GM12878 (cell line): ENCODE measurements around the gene CACNA2D2. TPM values are rescaled to one million over a fixed set of nuclear protein-coding genes. Genes with fewer than 3 reads are reported as not detected.

ENCODE experiments used
- ATF7 ChIP-seq: fragments of 450-650 bp; IDR thresholded peaks from 2 replicates; pipeline ENCODE4 v1.6.1; 2016; ENCODE audit warnings: low read depth, mild to moderate bottlenecking
- BCL11A ChIP-seq: IDR thresholded peaks from 2 replicates; pipeline ENCODE4 v1.6.1; 2011; ENCODE audit warnings: low read depth, low read length
- CBX3 ChIP-seq: fragments of 200-600 bp; sonication (generic); IDR thresholded peaks from 2 replicates; pipeline ENCODE4 v1.6.1; 2016; ENCODE audit warnings: low read depth, borderline replicate concordance
- CHD2 ChIP-seq: IDR thresholded peaks from 2 replicates; pipeline ENCODE4 v1.6.1; 2011; ENCODE audit warnings: low read depth, low read length, improper control_type of control experiment, borderline replicate concordance
- CUX1 ChIP-seq: IDR thresholded peaks from 2 replicates; pipeline ENCODE4 v1.6.1; 2012; ENCODE audit warnings: improper control_type of control experiment, low read depth, low read length; ENCODE audit not compliant: insufficient replicate concordance
- HCFC1 ChIP-seq: fragments of 150-350 bp; IDR thresholded peaks from 2 replicates; pipeline ENCODE4 v1.6.1; 2014; ENCODE audit warnings: low read length
- IKZF2 ChIP-seq, 2 experiments: fragments of 450-650 bp; IDR thresholded peaks; 2 replicates each; pipeline ENCODE4 v1.6.1; 2017; ENCODE audit warnings: mild to moderate bottlenecking in 2 of 2, moderate library complexity in 2 of 2
- MEF2A ChIP-seq: IDR thresholded peaks from 2 replicates; pipeline ENCODE4 v1.6.1; 2011; ENCODE audit warnings: low read depth, mild to moderate bottlenecking, low read length, moderate library complexity; ENCODE audit not compliant: insufficient read depth
- MTA3 ChIP-seq: IDR thresholded peaks from 2 replicates; pipeline ENCODE4 v1.6.1; 2012; ENCODE audit warnings: low read length, inconsistent platforms, borderline replicate concordance
- NR2C1 ChIP-seq: fragments of 450-650 bp; IDR thresholded peaks from 2 replicates; pipeline ENCODE4 v1.6.1; 2017; ENCODE audit warnings: antibody characterized with exemption, mild to moderate bottlenecking, moderate library complexity
- RAD21 ChIP-seq: IDR thresholded peaks from 2 replicates; pipeline ENCODE4 v1.6.1; 2011; ENCODE audit warnings: mild to moderate bottlenecking, low read depth, low read length, moderate library complexity; ENCODE audit not compliant: insufficient read depth
- SMARCA5 ChIP-seq: fragments of 450-650 bp; IDR thresholded peaks from 2 replicates; pipeline ENCODE4 v1.6.1; 2017; ENCODE audit warnings: mild to moderate bottlenecking
- ZNF274 ChIP-seq: IDR thresholded peaks from one replicate; pipeline ENCODE4 v1.8.0; 2011; ENCODE audit not compliant: insufficient read length, insufficient read depth
- polyA plus RNA-seq, 11 experiments: library from polyadenylated mRNA; depleted of rRNA in 4 of 11; unstranded in 6 of 11; stranded (reverse) in 5 of 11; fragments of >200 nt; fragmentation: Nextera tagmentation in 4 of 11; fragmentation: Illumina TruSeq in 1 of 11; extraction: Ambion mirVana in 4 of 11; extraction: Trizol in 1 of 11; gene quantifications; 1 replicate in 1 of 11; 2 replicates in 10 of 11; pipeline versions ENCODE4 v1.2.1 to v1.2.3, GENCODE V29; 2011 to 2016; ENCODE audit warnings: inconsistent platforms in 2 of 11, missing spikeins in 2 of 11, low read depth in 1 of 11
- total RNA-seq, 4 experiments: library from RNA; depleted of rRNA in 3 of 4; stranded (reverse); fragments of >200 nt in 3 of 4; fragmentation: Illumina TruSeq in 1 of 4; extraction: Trizol in 1 of 4; gene quantifications; 2 replicates each; pipeline versions ENCODE4 v1.2.1 to v1.2.3, GENCODE V29; 2013 to 2021
- TF ChIP-seq, protein P1 (sequence below): IDR thresholded peaks from 2 replicates; pipeline ENCODE4 v1.6.1; 2011; ENCODE audit warnings: mild to moderate bottlenecking, low read depth, low read length, moderate library complexity; ENCODE audit not compliant: insufficient replicate concordance
- TF ChIP-seq, protein P2 (sequence below): fragments of 150-350 bp; IDR thresholded peaks from 2 replicates; pipeline ENCODE4 v1.6.1; 2016; ENCODE audit warnings: low read depth, low read length
- TF ChIP-seq, protein P3 (sequence below): fragments of 450-650 bp; formaldehyde crosslinking; IDR thresholded peaks from 2 replicates; pipeline ENCODE4 v1.4.0; 2022; ENCODE audit warnings: mild to moderate bottlenecking, moderate library complexity

CACNA2D2 gene
- total and polyA plus RNA-seq, 10 of the 15 experiments (the other 5 are each of a cell fraction or from before 2014, with no cell fraction given): 0.03 to 0.07 TPM; not detected in 8

DNA sequence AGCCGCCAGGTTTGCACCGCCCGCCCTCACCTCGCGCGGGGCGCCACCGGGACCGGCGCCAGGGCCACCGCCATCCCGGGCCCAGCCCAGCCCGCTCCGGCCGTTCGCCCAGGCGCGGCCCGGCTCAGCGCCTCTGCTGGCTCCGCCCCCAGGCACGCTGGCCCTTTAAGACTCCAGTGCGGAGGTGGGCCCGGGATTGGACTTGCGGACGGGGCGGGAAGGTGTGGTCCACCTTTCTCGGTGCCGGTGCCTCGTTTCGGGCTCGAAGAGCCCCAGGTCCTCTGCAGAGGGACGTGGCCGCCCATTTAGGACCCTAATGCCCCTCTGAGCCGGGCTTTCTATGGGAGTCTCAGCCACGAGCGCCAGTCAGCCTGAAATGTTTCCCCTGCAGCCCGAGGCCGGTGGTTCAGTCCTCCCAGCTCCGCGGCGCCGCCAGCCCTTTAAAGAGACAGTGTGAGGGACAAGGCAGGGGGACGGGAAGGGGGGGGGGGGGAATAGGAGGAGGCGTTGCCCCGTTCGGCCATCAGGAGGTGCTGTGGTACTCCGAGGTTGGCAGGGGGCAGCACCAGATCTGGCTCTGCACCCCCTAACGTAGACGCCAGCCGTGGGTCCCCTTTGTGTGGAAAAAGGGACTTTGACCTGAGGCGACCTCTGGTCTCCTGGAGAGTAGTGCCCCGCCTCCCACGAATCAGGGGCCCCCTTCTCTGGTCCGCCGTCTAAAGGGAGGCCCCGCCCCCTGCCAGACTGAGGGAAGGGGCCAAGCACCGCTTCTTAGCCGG, 181.9 kb downstream of the CACNA2D2 start (continued):
- TF ChIP-seq CUX1: no peak
- TF ChIP-seq, protein P1, sequence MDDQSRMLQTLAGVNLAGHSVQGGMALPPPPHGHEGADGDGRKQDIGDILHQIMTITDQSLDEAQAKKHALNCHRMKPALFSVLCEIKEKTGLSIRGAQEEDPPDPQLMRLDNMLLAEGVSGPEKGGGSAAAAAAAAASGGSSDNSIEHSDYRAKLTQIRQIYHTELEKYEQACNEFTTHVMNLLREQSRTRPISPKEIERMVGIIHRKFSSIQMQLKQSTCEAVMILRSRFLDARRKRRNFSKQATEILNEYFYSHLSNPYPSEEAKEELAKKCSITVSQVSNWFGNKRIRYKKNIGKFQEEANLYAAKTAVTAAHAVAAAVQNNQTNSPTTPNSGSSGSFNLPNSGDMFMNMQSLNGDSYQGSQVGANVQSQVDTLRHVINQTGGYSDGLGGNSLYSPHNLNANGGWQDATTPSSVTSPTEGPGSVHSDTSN: no peak
- TF ChIP-seq HCFC1: peak; percentile 36; the same call in 1 of the 2 replicates
- TF ChIP-seq BCL11A: no peak
- no peak for TF ChIP-seq MTA3
- no peak for TF ChIP-seq ZNF274
- TF ChIP-seq, protein P2, sequence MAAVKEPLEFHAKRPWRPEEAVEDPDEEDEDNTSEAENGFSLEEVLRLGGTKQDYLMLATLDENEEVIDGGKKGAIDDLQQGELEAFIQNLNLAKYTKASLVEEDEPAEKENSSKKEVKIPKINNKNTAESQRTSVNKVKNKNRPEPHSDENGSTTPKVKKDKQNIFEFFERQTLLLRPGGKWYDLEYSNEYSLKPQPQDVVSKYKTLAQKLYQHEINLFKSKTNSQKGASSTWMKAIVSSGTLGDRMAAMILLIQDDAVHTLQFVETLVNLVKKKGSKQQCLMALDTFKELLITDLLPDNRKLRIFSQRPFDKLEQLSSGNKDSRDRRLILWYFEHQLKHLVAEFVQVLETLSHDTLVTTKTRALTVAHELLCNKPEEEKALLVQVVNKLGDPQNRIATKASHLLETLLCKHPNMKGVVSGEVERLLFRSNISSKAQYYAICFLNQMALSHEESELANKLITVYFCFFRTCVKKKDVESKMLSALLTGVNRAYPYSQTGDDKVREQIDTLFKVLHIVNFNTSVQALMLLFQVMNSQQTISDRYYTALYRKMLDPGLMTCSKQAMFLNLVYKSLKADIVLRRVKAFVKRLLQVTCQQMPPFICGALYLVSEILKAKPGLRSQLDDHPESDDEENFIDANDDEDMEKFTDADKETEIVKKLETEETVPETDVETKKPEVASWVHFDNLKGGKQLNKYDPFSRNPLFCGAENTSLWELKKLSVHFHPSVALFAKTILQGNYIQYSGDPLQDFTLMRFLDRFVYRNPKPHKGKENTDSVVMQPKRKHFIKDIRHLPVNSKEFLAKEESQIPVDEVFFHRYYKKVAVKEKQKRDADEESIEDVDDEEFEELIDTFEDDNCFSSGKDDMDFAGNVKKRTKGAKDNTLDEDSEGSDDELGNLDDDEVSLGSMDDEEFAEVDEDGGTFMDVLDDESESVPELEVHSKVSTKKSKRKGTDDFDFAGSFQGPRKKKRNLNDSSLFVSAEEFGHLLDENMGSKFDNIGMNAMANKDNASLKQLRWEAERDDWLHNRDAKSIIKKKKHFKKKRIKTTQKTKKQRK: no peak
- TF ChIP-seq, protein P3, sequence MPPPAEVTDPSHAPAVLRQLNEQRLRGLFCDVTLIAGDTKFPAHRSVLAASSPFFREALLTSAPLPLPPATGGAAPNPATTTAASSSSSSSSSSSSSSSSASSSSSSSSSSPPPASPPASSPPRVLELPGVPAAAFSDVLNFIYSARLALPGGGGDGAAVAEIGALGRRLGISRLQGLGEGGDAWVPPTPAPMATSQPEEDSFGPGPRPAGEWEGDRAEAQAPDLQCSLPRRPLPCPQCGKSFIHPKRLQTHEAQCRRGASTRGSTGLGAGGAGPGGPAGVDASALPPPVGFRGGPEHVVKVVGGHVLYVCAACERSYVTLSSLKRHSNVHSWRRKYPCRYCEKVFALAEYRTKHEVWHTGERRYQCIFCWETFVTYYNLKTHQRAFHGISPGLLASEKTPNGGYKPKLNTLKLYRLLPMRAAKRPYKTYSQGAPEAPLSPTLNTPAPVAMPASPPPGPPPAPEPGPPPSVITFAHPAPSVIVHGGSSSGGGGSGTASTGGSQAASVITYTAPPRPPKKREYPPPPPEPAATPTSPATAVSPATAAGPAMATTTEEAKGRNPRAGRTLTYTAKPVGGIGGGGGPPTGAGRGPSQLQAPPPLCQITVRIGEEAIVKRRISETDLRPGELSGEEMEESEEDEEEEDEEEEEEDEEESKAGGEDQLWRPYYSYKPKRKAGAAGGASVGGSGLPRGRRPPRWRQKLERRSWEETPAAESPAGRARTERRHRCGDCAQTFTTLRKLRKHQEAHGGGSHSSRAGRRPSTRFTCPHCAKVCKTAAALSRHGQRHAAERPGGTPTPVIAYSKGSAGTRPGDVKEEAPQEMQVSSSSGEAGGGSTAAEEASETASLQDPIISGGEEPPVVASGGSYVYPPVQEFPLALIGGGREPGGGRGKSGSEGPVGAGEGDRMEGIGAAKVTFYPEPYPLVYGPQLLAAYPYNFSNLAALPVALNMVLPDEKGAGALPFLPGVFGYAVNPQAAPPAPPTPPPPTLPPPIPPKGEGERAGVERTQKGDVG (CRISPR knock-in tag): no peak
- peak; percentile 46 for TF ChIP-seq CHD2
- peak; percentile 32; the same call in 1 of the 2 replicates for TF ChIP-seq NR2C1
- TF ChIP-seq CBX3: no peak
- no peak for TF ChIP-seq IKZF2 (IDR thresholded peaks at IDR 0.05)
- TF ChIP-seq SMARCA5: peak; percentile 71; the same call in 1 of the 2 replicates
- TF ChIP-seq MEF2A: no peak
- TF ChIP-seq RAD21: no peak
- peak; percentile 100 for TF ChIP-seq ATF7
